WTC11 (cell line): ENCODE measurements around the gene PREP.

Experiments
- AR ChIP-seq: fragments of 250-450 bp; sonication (Bioruptor Pico); IDR thresholded peaks from 2 replicates; pipeline ENCODE4 v1.9.0; 2021; ENCODE audit warnings: mild to moderate bottlenecking
- ATF1 ChIP-seq: sonication (generic); formaldehyde crosslinking; IDR thresholded peaks from 2 replicates; pipeline ENCODE4 v1.8.1; 2023; ENCODE audit warnings: mild to moderate bottlenecking, moderate library complexity, missing genetic modification reagents
- CTCF ChIP-seq: fragments of 200-600 bp; IDR thresholded peaks from 2 replicates; pipeline ENCODE4 v1.8.0; 2022; ENCODE audit warnings: antibody characterized with exemption
- JUN ChIP-seq: sonication (generic); formaldehyde crosslinking; IDR thresholded peaks from 2 replicates; pipeline ENCODE4 v1.8.0; 2023; ENCODE audit warnings: mild to moderate bottlenecking, missing genetic modification reagents
- MLX ChIP-seq: sonication (generic); formaldehyde crosslinking; IDR thresholded peaks from 2 replicates; pipeline ENCODE4 v1.8.1; 2023; ENCODE audit warnings: mild to moderate bottlenecking, missing genetic modification reagents, moderate library complexity
- NR2C2 ChIP-seq: sonication (generic); formaldehyde crosslinking; IDR thresholded peaks from 2 replicates; pipeline ENCODE4 v1.8.0; 2022; ENCODE audit warnings: mild to moderate bottlenecking, missing genetic modification reagents
- STAT6 ChIP-seq: sonication (generic); formaldehyde crosslinking; conservative IDR thresholded peaks from 2 replicates; pipeline ENCODE4 v1.8.1; 2023; ENCODE audit warnings: mild to moderate bottlenecking, low read depth, missing genetic modification reagents, moderate library complexity
- ZBTB21 ChIP-seq: sonication (generic); formaldehyde crosslinking; IDR thresholded peaks from 2 replicates; pipeline ENCODE4 v1.8.1; 2023; ENCODE audit warnings: mild to moderate bottlenecking, missing genetic modification reagents, borderline replicate concordance
- ZNF121 ChIP-seq: sonication (generic); formaldehyde crosslinking; IDR thresholded peaks from 2 replicates; pipeline ENCODE4 v1.8.0; 2023; ENCODE audit warnings: missing genetic modification reagents
- ZNF138 ChIP-seq: sonication (generic); formaldehyde crosslinking; conservative IDR thresholded peaks from 2 replicates; pipeline ENCODE4 v1.8.1; 2022; ENCODE audit warnings: mild to moderate bottlenecking, moderate library complexity, missing genetic modification reagents
- ZNF232 ChIP-seq: sonication (generic); formaldehyde crosslinking; IDR thresholded peaks from 2 replicates; pipeline ENCODE4 v1.8.0; 2022; ENCODE audit warnings: mild to moderate bottlenecking, missing genetic modification reagents

GRCh38 chr6:105300090-105300489 lies 102.8 kb downstream of the PREP start:
- no peak for TF ChIP-seq ZBTB21
- TF ChIP-seq CTCF: no peak
- no peak for TF ChIP-seq JUN (CRISPR knock-in tag)
- TF ChIP-seq NR2C2 (CRISPR knock-in tag): no peak
- TF ChIP-seq STAT6: no peak
- no peak for TF ChIP-seq MLX (CRISPR knock-in tag)
- no peak for TF ChIP-seq AR
- TF ChIP-seq ZNF121 (CRISPR knock-in tag): no peak
- TF ChIP-seq ATF1: no peak
- TF ChIP-seq ZNF138: no peak
- TF ChIP-seq ZNF232 (CRISPR knock-in tag): no peak
